Heart left ventricle (tissue), 16 donors: Measurements from ENCODE around the gene AJAP1. TPM values are rescaled to one million over a fixed set of nuclear protein-coding genes. Genes with fewer than 3 reads are reported as not detected.

Experiments
- ATAC-seq, 4 donors: fragments of 200-7000 bp; cut with Tn5 transposase; one replicate each; pipeline ENCODE4 v1.9.1; 2020 to 2022; ENCODE audit warnings: moderate library complexity in 4 of 4, mild to moderate bottlenecking in 3 of 4, moderate number of reproducible peaks in 1 of 4
- DNase-seq, 5 donors: peaks; one replicate each; pipeline ENCODE4 v3.0.0-alpha.2; 2020
- H3K27ac ChIP-seq, 12 donors: fragments of 200-600 bp; sonication (generic) in 4 of 12; one replicate each; pipeline versions ENCODE4 v1.5.0 to v1.8.0; 2016 to 2022; ENCODE audit warnings: mild to moderate bottlenecking in 2 of 12
- H3K27me3 ChIP-seq, 9 donors: fragments of 200-600 bp; sonication (generic) in 2 of 9; one replicate each; pipeline versions ENCODE4 v1.5.1 to v1.8.0; 2016 to 2022; ENCODE audit warnings: mild to moderate bottlenecking in 3 of 9
- H3K36me3 ChIP-seq, 9 donors: fragments of 200-600 bp; sonication (generic) in 2 of 9; one replicate each; pipeline versions ENCODE4 v1.5.0 to v1.8.0; 2018 to 2022; ENCODE audit warnings: mild to moderate bottlenecking in 2 of 9
- H3K4me1 ChIP-seq, 12 donors: fragments of 200-600 bp; sonication (generic) in 4 of 12; one replicate each; pipeline versions ENCODE4 v1.5.0 to v1.8.0; 2016 to 2022; ENCODE audit warnings: mild to moderate bottlenecking in 3 of 12
- H3K4me3 ChIP-seq, 12 donors: fragments of 200-600 bp; sonication (generic) in 4 of 12; one replicate each; pipeline versions ENCODE4 v1.5.0 to v1.8.0; 2017 to 2022; ENCODE audit warnings: mild to moderate bottlenecking in 9 of 12, moderate library complexity in 4 of 12
- H3K9me3 ChIP-seq, 12 donors: fragments of 200-600 bp; sonication (generic) in 4 of 12; one replicate each; pipeline versions ENCODE4 v1.5.0 to v1.8.0; 2016 to 2022; ENCODE audit warnings: mild to moderate bottlenecking in 1 of 12
- POLR2A ChIP-seq, 2 donors: fragments of 450-650 bp; IDR thresholded peaks; one replicate each; pipeline ENCODE4 v1.6.1; 2017; ENCODE audit warnings: antibody characterized with exemption in 2 of 2, mild to moderate bottlenecking in 2 of 2, moderate library complexity in 2 of 2
- WGBS, 4 donors: extraction: QIAGEN DNeasy Blood & Tissue Kit in 2 of 4; methylation state at CpG; one replicate each; pipeline versions ENCODE4 v1.1.5 to v1.1.7; 2013 to 2018; 5-methylcytosine and 5-hydroxymethylcytosine counted together
- intact Hi-C, 10 donors: fragments of 100-400 bp; cut with DNase I; formaldehyde crosslinking; loops; one replicate each; pipeline versions ENCODE4 v1.11.1 to v1.14.2; 2022
- polyA plus RNA-seq, 2 donors: library from polyadenylated mRNA; stranded (reverse); fragments of 200-250 nt; gene quantifications; one replicate each; pipeline ENCODE4 v1.2.3, GENCODE V29; 2013
- total RNA-seq, 9 donors: library from RNA; depleted of rRNA in 2 of 9; stranded (reverse); fragments of >200 nt in 2 of 9; fragmentation: NEBNext Ultra II Directional in 3 of 9; extraction: Animal tissue kit (Norgen Biotek cat#: 25700) in 3 of 9; gene quantifications; one replicate each; pipeline versions ENCODE4 v1.1.0 to v1.2.4, GENCODE V29; 2016 to 2023
- TF ChIP-seq, protein P1 (sequence below), 12 donors: fragments of 200-600 bp; sonication (generic) in 4 of 12; IDR thresholded peaks; one replicate each; pipeline versions ENCODE4 v1.5.0 to v1.8.0; 2018 to 2022; ENCODE audit warnings: antibody characterized with exemption in 12 of 12, mild to moderate bottlenecking in 5 of 12
- donor health status: ischemic (EF 13 %, LVEDD 7.1; RV severe dilation, severe dysfunction).
- donor health status: healthy with polysubstance abuse.
- donor health status: DM: no; HTN: yes; CAD: no.
- donor health status: DM: no; HTN: no; CAD: no.
- donor health status: ischemic (EF 25% LVEDD 6.9; RV normal size, moderate dysfunction).
- donor health status: ischemic (EF 25% LVEDD 5.7; RV mildly dilated, moderate dysfunction).
- donor health status: healthy.
- donor health status: DM: yes; HTN: yes; CAD: no.
- donor health status: ischemic (EF 35%, LVEDD 5.7; RV mildly dilated, moderate dysfunction).
- donor health status: nonischemic (EF 11% LVEDD 7.7; RV severe dilation, severe dysfunction).
- donor health status: DM: yes; HTN: yes; CAD: no.
- donor health status: PGD.
- donor health status: ischemic (EF 29% LVEDD 5.4; RV normal size, mild dysfunction).
- donor health status: nonischemic (EF 23%, LVEDD 6.1; RV moderate dilation, normal function).

Gene AJAP1
- total and polyA plus RNA-seq, 11 donors: 0.01 to 0.67 (median 0.07) TPM; not detected in 2

DNA sequence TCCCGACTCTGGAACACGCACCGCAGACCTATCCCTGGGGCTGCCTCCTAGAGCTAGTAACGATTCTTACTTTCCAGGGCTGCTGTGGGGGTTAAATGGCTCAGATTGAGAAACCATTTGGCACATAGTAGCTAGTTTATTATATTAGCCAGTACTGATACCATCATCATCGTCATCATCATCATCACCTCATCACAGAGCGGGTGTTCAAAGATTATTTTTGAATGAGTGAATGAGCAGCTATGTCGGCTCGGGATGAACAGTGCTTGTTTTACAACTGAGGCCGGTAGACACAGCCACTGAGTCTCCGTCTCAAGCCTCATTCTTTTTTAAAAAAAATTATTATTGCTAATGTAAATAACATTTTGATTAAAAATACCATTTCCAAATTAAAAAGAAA lies 13.5 kb upstream of the AJAP1 start:
- ATAC-seq (no peak), DNase-seq (no peak)
- TF ChIP-seq, protein P1, sequence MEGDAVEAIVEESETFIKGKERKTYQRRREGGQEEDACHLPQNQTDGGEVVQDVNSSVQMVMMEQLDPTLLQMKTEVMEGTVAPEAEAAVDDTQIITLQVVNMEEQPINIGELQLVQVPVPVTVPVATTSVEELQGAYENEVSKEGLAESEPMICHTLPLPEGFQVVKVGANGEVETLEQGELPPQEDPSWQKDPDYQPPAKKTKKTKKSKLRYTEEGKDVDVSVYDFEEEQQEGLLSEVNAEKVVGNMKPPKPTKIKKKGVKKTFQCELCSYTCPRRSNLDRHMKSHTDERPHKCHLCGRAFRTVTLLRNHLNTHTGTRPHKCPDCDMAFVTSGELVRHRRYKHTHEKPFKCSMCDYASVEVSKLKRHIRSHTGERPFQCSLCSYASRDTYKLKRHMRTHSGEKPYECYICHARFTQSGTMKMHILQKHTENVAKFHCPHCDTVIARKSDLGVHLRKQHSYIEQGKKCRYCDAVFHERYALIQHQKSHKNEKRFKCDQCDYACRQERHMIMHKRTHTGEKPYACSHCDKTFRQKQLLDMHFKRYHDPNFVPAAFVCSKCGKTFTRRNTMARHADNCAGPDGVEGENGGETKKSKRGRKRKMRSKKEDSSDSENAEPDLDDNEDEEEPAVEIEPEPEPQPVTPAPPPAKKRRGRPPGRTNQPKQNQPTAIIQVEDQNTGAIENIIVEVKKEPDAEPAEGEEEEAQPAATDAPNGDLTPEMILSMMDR (IDR thresholded peaks at IDR 0.05): no peak
- TF ChIP-seq POLR2A (IDR thresholded peaks at IDR 0.05): no peak
- Histone ChIP-seq H3K27ac (no peak overlapping the region), H3K36me3 (no peaks in the 10 kb centered on the region), H3K4me3 (no peak overlapping the region), H3K9me3 (no peaks in the 10 kb centered on the region), H3K4me1 (no peaks in the 10 kb centered on the region), H3K27me3 (peaks cover 0 to 22% (median 0%) of the 10 kb centered on the region in 9 donors)
- intact Hi-C loops: loop anchor here in 1 of 10 donors (10.0 kb wide), 1 partner anchor 1104 kb away; no protein-coding TSS in a partner anchor
- 75 to 89% (median 80%) methylated on average over 8 to 10 of the region's 10 CpGs for WGBS, 4 donors

DNA sequence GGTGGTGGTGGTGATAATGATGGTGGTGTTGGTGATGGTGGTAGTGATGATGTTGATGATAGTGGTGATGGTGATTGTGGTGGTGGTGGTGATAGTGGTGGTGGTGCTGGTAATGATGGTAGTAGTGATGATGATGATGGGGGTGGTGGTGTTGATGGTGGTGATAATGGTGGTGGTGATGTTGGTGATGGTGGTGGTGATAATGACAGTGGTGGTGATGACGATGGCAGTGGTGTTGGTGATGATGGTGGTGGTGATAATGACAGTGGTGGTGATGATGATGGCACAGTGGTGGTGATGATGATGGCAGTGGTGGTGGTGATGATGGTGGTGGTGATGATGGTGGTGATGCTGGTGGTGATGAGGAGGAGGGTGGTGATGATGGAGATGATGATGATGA lies 7.0 kb upstream of the AJAP1 start:
- H3K36me3 ChIP-seq: no peaks in the 10 kb centered on the region
- WGBS, 4 donors: 80 to 91% (median 85%) methylated on average over 1 of the region's 1 CpG
- intact Hi-C loops: loop anchor here in 1 of 10 donors (10.0 kb wide), 1 partner anchor 1097 kb away; no protein-coding TSS in a partner anchor
- no peak overlapping the region for H3K27ac ChIP-seq
- no peak for ATAC-seq
- DNase-seq: no peak
- H3K4me1 ChIP-seq: peaks cover 0 to 2% (median 0%) of the 10 kb centered on the region in 12 donors
- no peak for TF ChIP-seq POLR2A (IDR thresholded peaks at IDR 0.05)
- TF ChIP-seq, protein P1 (IDR thresholded peaks at IDR 0.05): no peak
- H3K27me3 ChIP-seq: peaks cover 0 to 49% (median 16%) of the 10 kb centered on the region in 9 donors
- H3K9me3 ChIP-seq: no peaks in the 10 kb centered on the region
- H3K4me3 ChIP-seq: no peak overlapping the region

DNA sequence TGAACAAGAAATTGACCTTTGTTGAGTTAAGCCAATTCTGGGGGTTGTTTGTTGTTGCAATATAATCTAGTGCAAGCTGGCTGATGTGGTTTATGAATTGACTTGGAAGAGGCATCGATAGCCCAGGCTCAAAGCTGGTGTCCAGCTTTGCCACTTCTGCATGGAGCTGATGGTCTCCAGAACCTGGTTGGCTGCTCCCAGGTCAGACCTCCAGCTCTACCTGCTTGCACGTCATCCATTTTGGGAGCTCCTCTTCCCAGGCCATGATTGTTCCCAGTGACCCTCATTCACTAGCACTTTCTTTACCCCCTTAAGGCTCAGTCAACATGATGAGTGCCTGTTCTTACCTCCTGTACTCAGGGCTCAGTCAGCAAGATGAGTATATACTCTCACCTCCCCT lies 5.8 kb upstream of the AJAP1 start:
- DNase-seq (no peak), ATAC-seq (no peak)
- Histone ChIP-seq H3K27ac (no peak overlapping the region), H3K36me3 (no peaks in the 10 kb centered on the region), H3K4me1 (peaks cover 0 to 8% (median 0%) of the 10 kb centered on the region in 12 donors), H3K9me3 (no peaks in the 10 kb centered on the region), H3K4me3 (no peak overlapping the region), H3K27me3 (peaks cover 12 to 62% (median 27%) of the 10 kb centered on the region in 9 donors)
- intact Hi-C loops: loop anchor here in 1 of 10 donors (10.0 kb wide), 1 partner anchor 1096 kb away; no protein-coding TSS in a partner anchor
- WGBS, 4 donors: 79 to 90% (median 87%) methylated on average over 2 of the region's 2 CpGs
- TF ChIP-seq POLR2A (IDR thresholded peaks at IDR 0.05): no peak
- TF ChIP-seq, protein P1 (IDR thresholded peaks at IDR 0.05): no peak

DNA sequence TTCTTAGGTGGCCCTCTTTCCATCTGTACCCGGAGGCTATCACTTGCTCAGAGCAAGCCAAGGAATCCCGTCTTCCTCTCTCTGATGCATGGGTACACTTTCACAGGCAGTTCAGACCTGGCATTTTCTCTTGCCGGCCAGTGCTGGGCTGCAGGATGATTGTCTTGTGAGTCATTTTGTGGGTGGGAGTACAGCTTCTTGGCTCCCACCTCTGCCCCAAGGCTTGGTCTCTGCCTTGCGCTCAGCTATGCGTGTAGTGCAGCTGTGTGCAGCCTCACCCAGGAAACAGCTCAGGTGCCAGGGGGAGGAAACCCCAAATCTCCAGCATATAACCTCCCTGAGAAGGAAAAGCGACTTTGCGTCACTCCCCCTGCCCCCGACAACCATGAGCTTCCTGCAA lies 3.9 kb upstream of the AJAP1 start:
- intact Hi-C loops: loop anchor here in 5 of 10 donors (5.0 to 10.0 kb wide), 9 partner anchors 156 to 1324 kb away; no protein-coding TSS in a partner anchor
- no peak for ATAC-seq
- no peak overlapping the region for H3K4me3 ChIP-seq

More for the DNA sequence above, 3.9 kb upstream of the AJAP1 start:
- TF ChIP-seq, protein P1 (IDR thresholded peaks at IDR 0.05): no peak
- no peak for TF ChIP-seq POLR2A (IDR thresholded peaks at IDR 0.05)
- H3K4me1 ChIP-seq: peaks cover 0 to 22% (median 0%) of the 10 kb centered on the region in 12 donors
- peak in 1 of 5 donors; percentile 21 for DNase-seq
- H3K27me3 ChIP-seq: peaks cover 20 to 70% (median 38%) of the 10 kb centered on the region in 9 donors
- H3K36me3 ChIP-seq: no peaks in the 10 kb centered on the region
- no peak overlapping the region for H3K27ac ChIP-seq
- WGBS, 4 donors: 27 to 48% (median 43%) methylated on average over 8 of the region's 8 CpGs
- no peaks in the 10 kb centered on the region for H3K9me3 ChIP-seq
